OCI-LY1 (cell line): Measurements from ENCODE around the gene PLXNA3.

ENCODE experiments used
- H2AFZ ChIP-seq: fragments of 200-600 bp; sonication (generic), shearing (Covaris generic); 2 replicates; pipeline ENCODE4 v1.6.0; 2014; ENCODE audit warnings: antibody characterized with exemption, mild to moderate bottlenecking, low read length
- H3F3A ChIP-seq: fragments of 200-600 bp; sonication (generic), shearing (Covaris generic); 2 replicates; pipeline ENCODE4 v1.6.0; 2014; ENCODE audit warnings: mild to moderate bottlenecking, antibody characterized with exemption, low read length, moderate library complexity; ENCODE audit not compliant: insufficient read depth
- H3K27ac ChIP-seq: fragments of 200-600 bp; sonication (generic); 2 replicates; pipeline ENCODE4 v1.5.1; 2014; ENCODE audit warnings: low read length, mixed run types, mild to moderate bottlenecking, low read depth; ENCODE audit not compliant: poor library complexity, severe bottlenecking
- H3K27me3 ChIP-seq: fragments of 200-600 bp; sonication (generic); 2 replicates; pipeline ENCODE4 v1.6.0; 2014; ENCODE audit warnings: antibody characterized with exemption, mild to moderate bottlenecking, low read length, moderate library complexity; ENCODE audit not compliant: insufficient read depth
- H3K36me3 ChIP-seq: fragments of 200-600 bp; sonication (generic); 2 replicates; pipeline ENCODE4 v1.6.1; 2014; ENCODE audit warnings: mild to moderate bottlenecking, antibody characterized with exemption, low read length, moderate library complexity, mixed read lengths; ENCODE audit not compliant: insufficient read depth
- H3K4me1 ChIP-seq: fragments of 200-600 bp; sonication (generic); 2 replicates; pipeline ENCODE4 v1.5.1; 2014; ENCODE audit warnings: mild to moderate bottlenecking, low read length, moderate library complexity; ENCODE audit not compliant: insufficient read depth, severe bottlenecking
- H3K4me2 ChIP-seq: fragments of 200-600 bp; sonication (generic), shearing (Covaris generic); 2 replicates; pipeline ENCODE4 v1.6.1; 2014; ENCODE audit warnings: low read length
- H3K4me3 ChIP-seq: fragments of 200-600 bp; sonication (generic); 2 replicates; pipeline ENCODE4 v1.5.1; 2014; ENCODE audit warnings: low read length, low read depth, mild to moderate bottlenecking, mixed read lengths; ENCODE audit not compliant: poor library complexity, severe bottlenecking
- H3K79me2 ChIP-seq: fragments of 200-600 bp; shearing (Covaris generic); 2 replicates; pipeline ENCODE4 v1.6.1; 2016; ENCODE audit warnings: mixed run types, low read length, mixed read lengths; ENCODE audit not compliant: insufficient read depth
- H3K9ac ChIP-seq: fragments of 200-600 bp; sonication (generic), shearing (Covaris generic); 2 replicates; pipeline ENCODE4 v1.6.1; 2014; ENCODE audit warnings: mild to moderate bottlenecking, low read length, mixed read lengths
- H3K9me2 ChIP-seq: fragments of 200-600 bp; sonication (generic), shearing (Covaris generic); 2 replicates; pipeline ENCODE4 v1.6.1; 2014; ENCODE audit warnings: low read depth, mild to moderate bottlenecking, low read length, mixed read lengths
- H3K9me3 ChIP-seq: fragments of 200-600 bp; shearing (Covaris generic); 2 replicates; pipeline ENCODE4 v1.6.1; 2014; ENCODE audit warnings: low read length, mixed read lengths
- H4K20me1 ChIP-seq: fragments of 200-600 bp; sonication (generic), shearing (Covaris generic); 2 replicates; pipeline ENCODE4 v1.6.0; 2016; ENCODE audit warnings: mild to moderate bottlenecking, low read length; ENCODE audit not compliant: insufficient read depth
- EZH2 ChIP-seq: fragments of 200-600 bp; sonication (generic), shearing (Covaris generic); IDR thresholded peaks from 2 replicates; pipeline ENCODE4 v1.8.0; 2017; ENCODE audit warnings: borderline replicate concordance, mixed run types, mild to moderate bottlenecking, antibody characterized with exemption, low read length, moderate library complexity, mixed read lengths
- TF ChIP-seq, protein P1 (sequence below): fragments of 200-600 bp; sonication (generic), shearing (Covaris generic); IDR thresholded peaks from 2 replicates; pipeline ENCODE4 v1.5.1; 2017; ENCODE audit warnings: mild to moderate bottlenecking, antibody characterized with exemption, low read length, moderate library complexity, mixed read lengths

The PLXNA3 gene

DNA sequence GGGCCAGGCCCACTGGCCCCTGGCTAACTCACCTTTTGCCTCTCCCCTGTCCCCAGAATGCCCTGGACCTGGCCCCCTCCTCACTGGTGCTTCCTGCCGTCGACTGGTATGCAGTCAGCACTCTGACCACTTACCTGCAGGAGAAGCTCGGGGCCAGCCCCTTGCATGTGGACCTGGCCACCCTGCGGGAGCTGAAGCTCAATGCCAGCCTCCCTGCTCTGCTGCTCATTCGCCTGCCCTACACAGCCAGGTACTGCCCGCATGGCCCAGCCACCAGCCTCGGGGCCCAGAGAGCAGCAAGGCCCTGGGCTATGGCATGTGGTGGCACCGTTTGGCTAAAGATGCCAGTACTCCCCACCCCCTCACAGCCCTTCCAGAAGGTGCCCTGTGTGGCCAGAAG is 25.9 kb upstream of the PLXNA3 start:
- TF ChIP-seq, protein P1, sequence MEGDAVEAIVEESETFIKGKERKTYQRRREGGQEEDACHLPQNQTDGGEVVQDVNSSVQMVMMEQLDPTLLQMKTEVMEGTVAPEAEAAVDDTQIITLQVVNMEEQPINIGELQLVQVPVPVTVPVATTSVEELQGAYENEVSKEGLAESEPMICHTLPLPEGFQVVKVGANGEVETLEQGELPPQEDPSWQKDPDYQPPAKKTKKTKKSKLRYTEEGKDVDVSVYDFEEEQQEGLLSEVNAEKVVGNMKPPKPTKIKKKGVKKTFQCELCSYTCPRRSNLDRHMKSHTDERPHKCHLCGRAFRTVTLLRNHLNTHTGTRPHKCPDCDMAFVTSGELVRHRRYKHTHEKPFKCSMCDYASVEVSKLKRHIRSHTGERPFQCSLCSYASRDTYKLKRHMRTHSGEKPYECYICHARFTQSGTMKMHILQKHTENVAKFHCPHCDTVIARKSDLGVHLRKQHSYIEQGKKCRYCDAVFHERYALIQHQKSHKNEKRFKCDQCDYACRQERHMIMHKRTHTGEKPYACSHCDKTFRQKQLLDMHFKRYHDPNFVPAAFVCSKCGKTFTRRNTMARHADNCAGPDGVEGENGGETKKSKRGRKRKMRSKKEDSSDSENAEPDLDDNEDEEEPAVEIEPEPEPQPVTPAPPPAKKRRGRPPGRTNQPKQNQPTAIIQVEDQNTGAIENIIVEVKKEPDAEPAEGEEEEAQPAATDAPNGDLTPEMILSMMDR = no peak
- TF ChIP-seq EZH2 = no peak
- H2AFZ ChIP-seq = no peak overlapping the region
- no peaks in the 10 kb centered on the region for H4K20me1 ChIP-seq
- H3K27ac ChIP-seq = no peak overlapping the region
- H3K9ac ChIP-seq = no peak overlapping the region
- no peaks in the 10 kb centered on the region for H3K79me2 ChIP-seq
- H3K9me3 ChIP-seq = no peaks in the 10 kb centered on the region
- H3K4me3 ChIP-seq = no peak overlapping the region
- H3K4me1 ChIP-seq = peaks cover 24% of the 10 kb centered on the region
- no peaks in the 10 kb centered on the region for H3K9me2 ChIP-seq
- no peaks in the 10 kb centered on the region for H3K27me3 ChIP-seq
- H3F3A ChIP-seq = no peaks in the 10 kb centered on the region
- H3K4me2 ChIP-seq = no peak overlapping the region
- peaks cover 22% of the 10 kb centered on the region; the same call in 1 of the 2 replicates for H3K36me3 ChIP-seq

DNA sequence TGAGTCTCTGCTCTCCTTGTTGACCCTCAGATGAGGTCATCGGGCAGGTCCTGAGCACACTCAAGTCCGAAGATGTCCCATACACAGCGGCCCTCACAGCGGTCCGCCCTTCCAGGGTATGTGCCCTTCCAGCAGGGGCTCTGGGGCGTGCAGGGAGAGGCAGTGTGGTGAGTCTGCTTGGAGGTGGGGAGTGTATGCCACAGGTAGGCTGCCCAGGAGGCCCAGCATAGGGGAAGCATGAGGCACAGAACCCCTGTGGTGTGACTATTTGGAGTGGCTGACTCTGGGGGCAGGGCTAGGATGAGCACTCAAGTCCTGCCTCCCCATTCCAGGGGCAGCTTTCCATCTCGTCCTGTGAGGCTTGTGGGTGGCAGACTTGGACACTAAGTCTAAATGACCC is 24.5 kb upstream of the PLXNA3 start:
- TF ChIP-seq, protein P1 = no peak
- TF ChIP-seq EZH2 = no peak
- H3K27ac ChIP-seq = no peak overlapping the region

DNA sequence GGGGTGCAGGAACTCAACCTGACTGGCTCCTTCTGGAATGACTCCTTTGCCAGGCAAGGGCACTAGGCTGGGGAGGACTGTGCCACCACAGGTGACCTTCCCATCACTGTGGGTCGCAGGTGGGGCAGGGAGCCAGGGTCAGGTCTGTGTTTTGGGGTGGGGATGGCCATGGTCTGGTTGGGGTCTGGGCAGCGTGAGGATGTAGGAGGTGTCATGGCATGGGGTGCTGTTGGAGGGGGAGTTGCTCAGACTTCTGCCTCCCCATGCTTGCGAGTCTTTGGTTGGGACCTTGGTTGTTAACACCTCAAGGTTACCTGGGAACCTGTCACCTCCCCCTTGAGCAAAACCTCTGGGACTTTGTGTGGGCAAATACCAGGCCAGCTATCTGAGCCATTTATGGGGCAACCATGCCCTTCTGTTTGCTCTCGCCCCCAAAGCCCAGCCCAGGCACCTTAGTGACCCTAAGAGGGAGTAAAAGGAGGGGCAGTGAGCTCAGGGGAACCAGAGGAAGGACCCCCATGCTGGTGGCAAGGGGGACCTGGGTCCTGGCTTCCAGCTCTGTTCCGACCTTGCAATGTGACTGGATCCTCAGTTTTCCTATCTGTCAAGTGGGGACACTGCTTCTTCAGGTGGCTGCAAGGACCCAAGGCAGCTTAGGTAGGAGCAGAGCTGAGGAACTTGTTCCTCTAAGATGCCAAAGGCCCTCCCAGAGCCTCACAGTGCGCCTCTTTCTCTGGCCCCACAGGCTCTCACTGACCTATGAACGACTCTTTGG is 23.5 kb upstream of the PLXNA3 start:
- Histone ChIP-seq H3K9me3 (no peaks in the 10 kb centered on the region), H3K27me3 (no peaks in the 10 kb centered on the region), H3F3A (no peaks in the 10 kb centered on the region), H4K20me1 (no peaks in the 10 kb centered on the region), H3K9ac (no peak overlapping the region), H3K36me3 (peaks cover 27% of the 10 kb centered on the region), H3K27ac (no peak overlapping the region), H3K4me1 (peaks cover 23% of the 10 kb centered on the region), H3K9me2 (no peaks in the 10 kb centered on the region), H3K4me2 (no peak overlapping the region), H3K4me3 (no peak overlapping the region), H2AFZ (no peak overlapping the region), H3K79me2 (peaks cover 7% of the 10 kb centered on the region; the same call in 1 of the 2 replicates)
- TF ChIP-seq, protein P1 = no peak
- TF ChIP-seq EZH2 = no peak

More for the DNA sequence above, 24.5 kb upstream of the PLXNA3 start:
- Histone ChIP-seq H3K36me3 (peaks cover 22% of the 10 kb centered on the region), H3K27me3 (no peaks in the 10 kb centered on the region), H3K9me3 (no peaks in the 10 kb centered on the region), H3K4me3 (no peak overlapping the region), H3K9ac (no peak overlapping the region), H3K4me1 (peaks cover 27% of the 10 kb centered on the region), H4K20me1 (no peaks in the 10 kb centered on the region), H3K79me2 (peaks cover 7% of the 10 kb centered on the region; the same call in 1 of the 2 replicates), H3K4me2 (no peak overlapping the region), H3F3A (no peaks in the 10 kb centered on the region), H2AFZ (no peak overlapping the region), H3K9me2 (no peaks in the 10 kb centered on the region)
